ENCODE data around the gene OR4K1.

OR4K1 gene, protein sequence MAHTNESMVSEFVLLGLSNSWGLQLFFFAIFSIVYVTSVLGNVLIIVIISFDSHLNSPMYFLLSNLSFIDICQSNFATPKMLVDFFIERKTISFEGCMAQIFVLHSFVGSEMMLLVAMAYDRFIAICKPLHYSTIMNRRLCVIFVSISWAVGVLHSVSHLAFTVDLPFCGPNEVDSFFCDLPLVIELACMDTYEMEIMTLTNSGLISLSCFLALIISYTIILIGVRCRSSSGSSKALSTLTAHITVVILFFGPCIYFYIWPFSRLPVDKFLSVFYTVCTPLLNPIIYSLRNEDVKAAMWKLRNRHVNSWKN

DNA sequence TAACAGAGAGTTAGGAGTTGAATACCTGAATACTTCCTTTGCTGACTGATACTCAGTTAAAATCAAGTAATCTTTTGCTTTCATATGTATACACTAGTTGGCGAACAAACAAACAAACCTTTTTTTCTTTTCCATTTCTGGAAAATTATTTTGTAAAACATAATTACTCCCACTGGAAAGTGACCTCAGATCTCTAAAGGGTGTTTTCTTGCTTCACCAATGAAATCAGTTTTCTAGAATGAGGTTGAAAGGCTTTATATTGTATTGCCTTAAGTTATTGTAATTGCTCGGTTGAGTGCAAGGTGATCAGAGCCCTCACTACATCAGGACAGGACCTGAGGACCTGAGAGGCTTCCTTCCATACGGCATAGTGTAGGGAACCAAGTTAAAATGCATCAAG, at the start of gene OR4K1:
OR4K1 (plus strand) TSS at position 301 of the 400 bp plus-strand sequence. CDS start 4,750 bp downstream, outside the sequence.
- no peak within 1 kb of the TSS for H3K27ac ChIP-seq
- H3K27me3 ChIP-seq (ENCODE audit: insufficient read depth, low read depth, severe bottlenecking), result peaks cover 56% of the 10 kb centered on the region
- DNase-seq, result no peak
- no peaks in the 10 kb centered on the region for H3K36me3 ChIP-seq
- no peaks in the 10 kb centered on the region for H3K9me3 ChIP-seq (ENCODE audit: severe bottlenecking)
- no peak within 1 kb of the TSS for H3K4me3 ChIP-seq (ENCODE audit: low read depth, low read length)
- TF ChIP-seq, protein P1, sequence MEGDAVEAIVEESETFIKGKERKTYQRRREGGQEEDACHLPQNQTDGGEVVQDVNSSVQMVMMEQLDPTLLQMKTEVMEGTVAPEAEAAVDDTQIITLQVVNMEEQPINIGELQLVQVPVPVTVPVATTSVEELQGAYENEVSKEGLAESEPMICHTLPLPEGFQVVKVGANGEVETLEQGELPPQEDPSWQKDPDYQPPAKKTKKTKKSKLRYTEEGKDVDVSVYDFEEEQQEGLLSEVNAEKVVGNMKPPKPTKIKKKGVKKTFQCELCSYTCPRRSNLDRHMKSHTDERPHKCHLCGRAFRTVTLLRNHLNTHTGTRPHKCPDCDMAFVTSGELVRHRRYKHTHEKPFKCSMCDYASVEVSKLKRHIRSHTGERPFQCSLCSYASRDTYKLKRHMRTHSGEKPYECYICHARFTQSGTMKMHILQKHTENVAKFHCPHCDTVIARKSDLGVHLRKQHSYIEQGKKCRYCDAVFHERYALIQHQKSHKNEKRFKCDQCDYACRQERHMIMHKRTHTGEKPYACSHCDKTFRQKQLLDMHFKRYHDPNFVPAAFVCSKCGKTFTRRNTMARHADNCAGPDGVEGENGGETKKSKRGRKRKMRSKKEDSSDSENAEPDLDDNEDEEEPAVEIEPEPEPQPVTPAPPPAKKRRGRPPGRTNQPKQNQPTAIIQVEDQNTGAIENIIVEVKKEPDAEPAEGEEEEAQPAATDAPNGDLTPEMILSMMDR (IDR thresholded peaks at IDR 0.05; ENCODE audit: low read depth, low read length), result no peak

DNA sequence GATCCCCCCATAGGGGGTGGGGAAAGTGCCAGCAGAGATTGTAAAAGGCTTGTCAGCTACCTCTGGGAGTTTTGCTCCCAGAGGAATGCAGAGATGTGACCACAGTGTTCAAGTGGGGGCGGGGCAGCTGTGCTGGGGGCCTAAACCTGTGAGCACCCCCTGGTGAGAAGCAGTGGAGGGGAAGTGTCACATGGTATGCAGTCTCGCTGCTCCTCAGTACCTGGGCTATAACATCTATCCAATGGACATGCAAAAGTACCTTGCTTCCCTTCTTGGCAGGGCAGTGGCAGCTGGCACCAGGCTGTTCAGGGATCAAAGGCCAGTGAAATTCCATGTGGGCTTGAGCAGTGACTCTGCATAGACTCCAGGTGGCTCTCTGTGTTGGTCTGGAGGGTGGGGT, 35.4 kb upstream of the OR4K1 start:
- TF ChIP-seq, protein P1 (IDR thresholded peaks at IDR 0.05; ENCODE audit: low read depth, low read length), result no peak
- no peaks in the 10 kb centered on the region for H3K36me3 ChIP-seq
- H3K9me3 ChIP-seq (ENCODE audit: severe bottlenecking), result peaks cover 57% of the 10 kb centered on the region
- no peak overlapping the region for H3K27ac ChIP-seq
- H3K27me3 ChIP-seq (ENCODE audit: insufficient read depth, low read depth, severe bottlenecking), result peaks cover 3% of the 10 kb centered on the region
- DNase-seq, result no peak
- no peak overlapping the region for H3K4me3 ChIP-seq (ENCODE audit: low read depth, low read length)

DNA sequence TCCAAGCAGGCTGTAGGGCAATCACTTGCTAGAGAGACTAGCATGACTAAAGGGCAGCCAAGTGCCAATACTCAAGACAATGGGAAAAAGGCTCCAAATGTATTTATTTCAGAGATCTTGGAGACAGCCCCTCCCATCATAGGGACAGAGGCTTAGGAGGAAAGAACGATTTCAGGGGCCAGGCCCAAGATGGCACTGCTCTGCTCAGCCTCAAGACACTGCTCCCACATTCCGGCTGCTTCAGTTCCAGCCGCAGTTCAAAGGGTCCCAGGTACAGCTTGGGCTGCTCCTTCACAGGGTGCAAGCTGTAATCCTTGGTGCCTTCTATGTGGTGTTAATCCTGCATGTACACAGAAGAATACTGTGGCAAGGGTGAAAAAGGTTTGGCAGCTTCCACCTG, 29.7 kb upstream of the OR4K1 start:
- DNase-seq, result no peak
- no peaks in the 10 kb centered on the region for H3K36me3 ChIP-seq
- no peak overlapping the region for H3K4me3 ChIP-seq (ENCODE audit: low read depth, low read length)
- peaks cover 6% of the 10 kb centered on the region for H3K27me3 ChIP-seq (ENCODE audit: insufficient read depth, low read depth, severe bottlenecking)
- no peak overlapping the region for H3K27ac ChIP-seq
- TF ChIP-seq, protein P1 (IDR thresholded peaks at IDR 0.05; ENCODE audit: low read depth, low read length), result no peak
- peaks cover 15% of the 10 kb centered on the region for H3K9me3 ChIP-seq (ENCODE audit: severe bottlenecking)

DNA sequence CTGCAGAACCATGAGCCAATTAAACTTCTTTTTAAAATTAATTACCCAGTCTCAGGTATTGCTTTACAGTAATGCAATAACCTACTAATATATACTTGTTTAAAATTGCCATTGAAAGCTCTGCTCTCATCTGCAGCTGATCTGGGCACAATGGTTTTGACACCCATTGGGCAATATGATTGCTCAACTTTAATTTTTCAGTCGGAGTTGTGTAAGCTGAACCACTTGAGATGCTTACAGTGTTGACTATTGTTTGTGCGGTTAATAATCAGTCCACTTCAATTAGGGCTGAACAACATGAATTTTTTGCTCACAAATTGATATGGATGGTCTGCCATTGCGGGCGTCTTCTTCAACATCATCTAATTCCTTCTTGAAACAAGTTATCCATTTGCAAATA, 28.3 kb upstream of the OR4K1 start:
- no peak overlapping the region for H3K4me3 ChIP-seq (ENCODE audit: low read depth, low read length)
- no peaks in the 10 kb centered on the region for H3K36me3 ChIP-seq
- no peak overlapping the region for H3K27ac ChIP-seq
- no peak for DNase-seq
- peaks cover 3% of the 10 kb centered on the region for H3K9me3 ChIP-seq (ENCODE audit: severe bottlenecking)
- TF ChIP-seq, protein P1 (IDR thresholded peaks at IDR 0.05; ENCODE audit: low read depth, low read length), result no peak
- peaks cover 6% of the 10 kb centered on the region for H3K27me3 ChIP-seq (ENCODE audit: insufficient read depth, low read depth, severe bottlenecking)

DNA sequence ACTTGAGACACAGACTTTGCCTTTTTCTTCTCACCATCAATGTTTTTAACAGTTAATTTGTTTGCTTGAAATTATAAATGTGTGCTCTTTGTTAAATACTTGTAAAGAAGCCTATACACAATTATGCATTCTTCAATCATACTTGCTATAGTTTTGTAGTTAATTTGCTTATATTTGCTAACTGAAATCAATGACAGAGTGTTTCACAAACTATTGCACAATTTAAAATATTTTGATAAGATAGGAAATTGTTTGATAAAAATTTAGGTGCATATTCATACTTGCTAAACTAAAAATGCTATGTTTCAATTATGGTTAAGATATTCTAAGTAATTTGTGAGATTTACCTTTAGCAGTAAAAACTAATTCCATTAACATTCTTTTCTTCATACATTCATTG, 24.1 kb upstream of the OR4K1 start:
- DNase-seq, result no peak
- Histone ChIP-seq H3K9me3 (ENCODE audit: severe bottlenecking) (no peaks in the 10 kb centered on the region), H3K36me3 (no peaks in the 10 kb centered on the region), H3K27me3 (ENCODE audit: insufficient read depth, low read depth, severe bottlenecking) (peaks cover 30% of the 10 kb centered on the region), H3K27ac (no peak overlapping the region), H3K4me3 (ENCODE audit: low read depth, low read length) (no peak overlapping the region)
- TF ChIP-seq, protein P1 (IDR thresholded peaks at IDR 0.05; ENCODE audit: low read depth, low read length), result no peak

DNA sequence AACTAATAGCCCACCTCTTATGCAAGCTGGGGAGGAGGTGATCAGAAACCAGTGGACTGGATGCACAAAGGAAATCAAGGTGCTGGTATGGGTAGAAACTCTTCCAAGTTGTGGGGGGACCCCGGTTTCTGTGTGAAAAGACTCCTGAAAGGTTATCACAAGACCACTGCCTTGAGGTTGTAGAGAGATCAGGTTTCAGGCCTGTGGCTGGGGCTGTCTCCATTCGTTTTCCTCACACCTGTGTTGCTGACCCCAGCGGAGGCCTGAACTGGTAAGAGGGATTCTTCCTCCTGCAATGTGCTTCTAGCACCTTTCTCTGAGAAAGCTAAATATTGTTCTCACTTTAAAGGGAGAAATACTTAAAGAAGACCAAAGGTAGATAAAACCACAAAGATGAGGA, 19.6 kb upstream of the OR4K1 start:
- TF ChIP-seq, protein P1 (IDR thresholded peaks at IDR 0.05; ENCODE audit: low read depth, low read length), result no peak
- H3K4me3 ChIP-seq (ENCODE audit: low read depth, low read length), result no peak overlapping the region
- DNase-seq, result no peak
- H3K27me3 ChIP-seq (ENCODE audit: insufficient read depth, low read depth, severe bottlenecking), result peaks cover 36% of the 10 kb centered on the region
- no peak overlapping the region for H3K27ac ChIP-seq
- H3K9me3 ChIP-seq (ENCODE audit: severe bottlenecking), result no peaks in the 10 kb centered on the region
- no peaks in the 10 kb centered on the region for H3K36me3 ChIP-seq
